ENCODE results near the gene GMEB1. TPM values are rescaled to one million over a fixed set of nuclear protein-coding genes. Genes with fewer than 3 reads are reported as not detected.
"Not testable (repeated sequence)": the region's sequence is repeated elsewhere in the genome, so short reads cannot be mapped to it uniquely, and the experiment has no call there.

Gene GMEB1
- polyA plus RNA-seq, 3 donors from 2014 or later: 13.4 to 29.2 (median 15.3) TPM

DNA sequence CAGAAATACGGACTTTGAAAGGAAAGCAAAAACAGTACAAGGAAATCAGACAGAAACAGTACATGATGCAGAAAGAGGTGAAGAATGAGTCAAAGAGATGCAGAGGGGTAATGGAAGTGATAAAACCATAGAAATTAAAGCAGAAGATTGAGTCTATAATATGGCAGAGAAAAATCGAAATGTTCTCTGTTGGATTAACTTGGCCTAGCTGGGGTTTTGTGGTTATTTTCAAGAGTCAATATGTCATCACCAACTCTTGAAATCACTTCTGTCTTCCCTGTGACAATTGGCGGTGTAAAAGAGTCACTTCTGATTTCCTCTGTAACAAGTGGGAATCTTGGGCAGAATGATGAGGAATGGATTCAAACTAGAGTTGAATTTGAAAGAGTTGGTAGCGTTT, 75.6 kb downstream of the GMEB1 start:
- DNase-seq: no peak

DNA sequence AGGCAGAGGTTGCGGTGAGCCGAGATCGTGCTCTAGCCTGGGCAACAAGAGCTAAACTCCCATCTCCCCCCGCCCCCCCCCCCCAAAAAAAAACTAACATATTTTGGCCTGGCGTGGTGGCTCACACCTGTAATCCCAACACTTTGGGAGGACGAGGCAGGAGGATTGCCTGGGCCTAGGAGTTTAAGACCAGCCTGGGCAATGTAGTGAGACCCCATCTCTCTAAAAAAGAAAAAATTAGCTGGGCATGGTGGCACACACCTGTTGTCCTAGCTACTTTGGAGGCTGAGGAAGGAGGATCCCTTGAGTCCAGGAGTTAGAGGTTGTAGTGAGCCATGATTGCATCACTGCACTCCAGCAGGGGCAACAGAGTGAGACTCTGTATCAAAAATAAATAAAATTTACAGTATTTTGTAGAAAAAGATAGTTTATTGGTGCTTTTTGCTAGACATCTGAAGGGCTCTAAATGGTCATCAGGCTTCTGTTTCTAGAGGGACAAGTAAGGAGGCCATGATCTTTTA, 77.1 kb downstream of the GMEB1 start:
- H3K36me3 Mint-ChIP-seq: peaks cover 6 to 51% (median 25%) of the 10 kb centered on the region in 3 donors
- DNase-seq: no peak
- H3K4me3 Mint-ChIP-seq: peak overlapping the region in 1 of 5 donors; percentile 63
- no peaks in the 10 kb centered on the region for H3K9me3 Mint-ChIP-seq
- peaks cover 0 to 3% (median 0%) of the 10 kb centered on the region in 3 donors for H3K27me3 Mint-ChIP-seq (ENCODE audit: low read depth in 3 of 3)
- peak overlapping the region in 1 of 6 donors; percentile 42 for H3K27ac Mint-ChIP-seq
- H3K4me1 Mint-ChIP-seq: peaks cover 74 to 88% of the 10 kb centered on the region in 2 donors

More for the DNA sequence above, 75.6 kb downstream of the GMEB1 start:
- Mint-ChIP-seq H3K27me3 (ENCODE audit: low read depth in 3 of 3) (peaks cover 0 to 3% (median 0%) of the 10 kb centered on the region in 3 donors), H3K27ac (peak overlapping the region; percentile 18 to 82 (median 50)), H3K36me3 (peaks cover 6 to 51% (median 31%) of the 10 kb centered on the region in 3 donors), H3K4me3 (peak overlapping the region in 3 of 5 donors; percentile 0 to 59 (median 26)), H3K4me1 (peaks cover 68 to 84% of the 10 kb centered on the region in 2 donors), H3K9me3 (no peaks in the 10 kb centered on the region)

GRCh38 chr1:28750330-28750729, 81.7 kb downstream of the GMEB1 start:
- H3K4me1 Mint-ChIP-seq: peaks cover 66 to 78% of the 10 kb centered on the region in 2 donors
- DNase-seq: no peak
- no peaks in the 10 kb centered on the region for H3K9me3 Mint-ChIP-seq
- peaks cover 0 to 4% (median 0%) of the 10 kb centered on the region in 3 donors for H3K27me3 Mint-ChIP-seq (ENCODE audit: low read depth in 3 of 3)
- H3K27ac Mint-ChIP-seq: peak overlapping the region in 3 of 6 donors; percentile 30 to 62 (median 55)
- peak overlapping the region; percentile 2 to 48 (median 46) for H3K4me3 Mint-ChIP-seq
- H3K36me3 Mint-ChIP-seq: peaks cover 3 to 20% (median 4%) of the 10 kb centered on the region in 3 donors

DNA sequence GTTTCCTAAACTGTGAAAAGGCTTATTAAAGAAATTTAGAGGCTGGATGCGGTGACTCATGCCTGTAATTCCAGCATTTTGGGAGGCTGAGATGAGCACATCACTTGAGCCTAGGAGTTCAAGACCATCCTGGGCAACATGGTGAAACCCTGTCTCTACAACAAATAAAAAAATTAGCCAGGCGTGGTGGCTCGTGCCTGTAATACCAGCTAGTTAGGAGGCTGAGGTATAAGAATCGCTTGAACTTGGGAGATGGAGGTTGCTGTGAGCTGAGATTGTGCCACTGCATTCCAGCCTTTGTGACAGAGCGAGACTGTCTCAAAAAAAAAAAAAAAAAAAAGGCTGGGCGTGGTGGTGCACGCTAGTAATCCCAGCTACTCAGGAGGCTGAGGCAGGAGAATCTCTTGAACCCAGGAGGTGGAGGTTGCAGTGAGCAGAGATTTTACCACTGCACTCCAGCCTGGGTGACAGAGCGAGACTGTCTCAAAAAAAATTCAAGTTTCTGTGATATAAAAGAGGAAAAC, 82.2 kb downstream of the GMEB1 start:
- not testable (repeated sequence) for H3K27me3 Mint-ChIP-seq (ENCODE audit: low read depth in 3 of 3); H3K9me3 Mint-ChIP-seq; H3K4me3 Mint-ChIP-seq; DNase-seq
- H3K27ac Mint-ChIP-seq: peak overlapping the region in 1 of 6 donors; percentile 4
- peaks cover 3 to 20% (median 4%) of the 10 kb centered on the region in 3 donors for H3K36me3 Mint-ChIP-seq
- peaks cover 63 to 76% of the 10 kb centered on the region in 2 donors for H3K4me1 Mint-ChIP-seq

- Mint-ChIP-seq H3K4me1 (peaks cover 57 to 69% of the 10 kb centered on the region in 2 donors), H3K27ac (peak overlapping the region in 3 of 6 donors; percentile 4 to 22 (median 8)), H3K36me3 (peaks cover 0 to 16% (median 3%) of the 10 kb centered on the region in 3 donors), H3K27me3 (ENCODE audit: low read depth in 3 of 3) (peaks cover 0 to 4% (median 0%) of the 10 kb centered on the region in 3 donors), H3K4me3 (peak overlapping the region in 2 of 5 donors; percentile 1), H3K9me3 (no peaks in the 10 kb centered on the region)
- no peak for DNase-seq
Observed at GRCh38 chr1:28751315-28752060, 82.9 kb downstream of the GMEB1 start.

- no peak for DNase-seq
- Mint-ChIP-seq H3K9me3 (no peaks in the 10 kb centered on the region), H3K36me3 (peaks cover 3 to 4% (median 4%) of the 10 kb centered on the region in 3 donors), H3K27ac (no peak overlapping the region), H3K4me1 (peaks cover 32% of the 10 kb centered on the region in 2 donors), H3K4me3 (no peak overlapping the region), H3K27me3 (ENCODE audit: low read depth in 3 of 3) (peaks cover 0 to 1% (median 0%) of the 10 kb centered on the region in 3 donors)
Observed at GRCh38 chr1:28755701-28756100, 87.1 kb downstream of the GMEB1 start.

DNA sequence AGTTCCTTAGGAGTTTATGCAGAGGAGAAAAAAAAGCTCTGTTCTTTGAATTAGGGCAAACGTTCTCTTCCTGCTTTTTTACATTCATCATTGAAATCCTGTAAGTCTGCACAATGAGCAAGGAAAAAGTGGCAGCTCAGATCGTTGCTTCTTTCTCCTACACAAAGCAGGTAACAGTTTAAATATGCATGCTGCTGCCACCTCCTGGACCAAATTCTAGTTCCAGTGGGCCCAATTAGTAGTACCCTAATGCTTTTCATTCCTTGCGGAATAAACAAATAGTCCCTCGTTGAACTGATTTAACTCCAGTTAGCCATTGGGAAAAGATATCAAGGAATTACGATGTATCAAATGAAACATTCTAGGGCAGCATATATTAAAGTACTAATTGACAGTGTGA, 88.3 kb downstream of the GMEB1 start:
- H3K4me1 Mint-ChIP-seq: peaks cover 25 to 29% of the 10 kb centered on the region in 2 donors
- peak overlapping the region in 2 of 6 donors; percentile 17 to 68 for H3K27ac Mint-ChIP-seq
- H3K4me3 Mint-ChIP-seq: no peak overlapping the region
- no peaks in the 10 kb centered on the region for H3K9me3 Mint-ChIP-seq
- no peak for DNase-seq
- peaks cover 0 to 7% (median 3%) of the 10 kb centered on the region in 3 donors for H3K36me3 Mint-ChIP-seq
- peaks cover 0 to 1% (median 0%) of the 10 kb centered on the region in 3 donors for H3K27me3 Mint-ChIP-seq (ENCODE audit: low read depth in 3 of 3)

DNA sequence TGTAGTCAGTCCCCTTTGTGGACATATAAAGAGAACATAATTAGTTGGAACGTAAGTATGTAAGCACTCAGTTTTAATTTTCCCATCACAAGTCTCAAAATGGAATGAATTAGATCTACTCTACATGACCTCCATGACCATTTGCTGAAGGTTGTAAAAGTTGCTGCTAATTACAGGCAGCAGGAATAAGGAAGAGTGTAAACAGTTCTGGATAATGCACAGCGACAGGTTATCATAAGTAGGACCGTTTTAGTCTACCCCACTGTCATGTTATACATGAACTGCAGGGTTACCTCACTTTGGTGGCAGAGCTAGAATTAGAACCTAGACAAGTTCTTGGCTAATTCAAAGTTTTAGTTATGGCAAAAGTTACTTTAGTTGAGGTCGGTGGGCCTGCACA, 89.8 kb downstream of the GMEB1 start:
- no peaks in the 10 kb centered on the region for H3K9me3 Mint-ChIP-seq
- H3K36me3 Mint-ChIP-seq: peaks cover 0 to 7% (median 1%) of the 10 kb centered on the region in 3 donors
- H3K27ac Mint-ChIP-seq: peak overlapping the region in 4 of 6 donors; percentile 32 to 66 (median 36)
- H3K4me3 Mint-ChIP-seq: no peak overlapping the region
- peaks cover 23 to 27% of the 10 kb centered on the region in 2 donors for H3K4me1 Mint-ChIP-seq
- H3K27me3 Mint-ChIP-seq (ENCODE audit: low read depth in 3 of 3): no peaks in the 10 kb centered on the region
- DNase-seq: no peak

- no peaks in the 10 kb centered on the region for H3K9me3 Mint-ChIP-seq
- peaks cover 0 to 7% (median 0%) of the 10 kb centered on the region in 3 donors for H3K36me3 Mint-ChIP-seq
- H3K27me3 Mint-ChIP-seq (ENCODE audit: low read depth in 3 of 3): no peaks in the 10 kb centered on the region
- H3K4me3 Mint-ChIP-seq: no peak overlapping the region
- no peak for DNase-seq
- H3K27ac Mint-ChIP-seq: peak overlapping the region in 1 of 6 donors; percentile 18
- peaks cover 16 to 20% of the 10 kb centered on the region in 2 donors for H3K4me1 Mint-ChIP-seq
Observed at GRCh38 chr1:28759257-28759656, 90.7 kb downstream of the GMEB1 start.

DNA sequence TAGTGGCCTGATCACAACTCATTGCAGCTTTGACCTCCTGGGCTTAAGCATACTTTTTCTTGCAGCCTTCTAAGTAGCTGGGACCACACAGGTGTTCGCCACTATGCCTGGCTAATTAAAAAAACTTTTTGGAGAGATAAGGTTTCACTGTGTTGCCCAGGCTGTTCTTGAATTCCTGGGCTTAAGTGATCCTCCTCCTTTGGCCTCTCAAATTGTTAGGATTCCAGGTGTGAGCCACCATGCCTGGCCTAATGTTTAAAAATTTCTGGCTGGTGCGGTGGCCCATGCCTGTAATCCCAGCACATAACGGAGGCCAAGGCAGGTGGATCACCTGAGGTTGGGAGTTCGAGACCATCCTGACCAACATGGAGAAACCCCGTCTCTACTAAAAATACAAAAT, 92.6 kb downstream of the GMEB1 start:
- Mint-ChIP-seq H3K27ac (no peak overlapping the region), H3K9me3 (no peaks in the 10 kb centered on the region), H3K27me3 (ENCODE audit: low read depth in 3 of 3) (no peaks in the 10 kb centered on the region), H3K4me3 (no peak overlapping the region), H3K36me3 (peaks cover 0 to 12% (median 5%) of the 10 kb centered on the region in 3 donors), H3K4me1 (peaks cover 26 to 35% of the 10 kb centered on the region in 2 donors)
- DNase-seq: no peak

- Mint-ChIP-seq H3K36me3 (peaks cover 5 to 13% (median 12%) of the 10 kb centered on the region in 3 donors), H3K4me1 (peaks cover 22 to 44% of the 10 kb centered on the region in 2 donors), H3K27ac (peak overlapping the region in 3 of 6 donors; percentile 6 to 76 (median 11)), H3K27me3 (ENCODE audit: low read depth in 3 of 3) (peaks cover 0 to 2% (median 0%) of the 10 kb centered on the region in 3 donors), H3K9me3 (no peaks in the 10 kb centered on the region), H3K4me3 (no peak overlapping the region)
- DNase-seq: no peak
Observed at GRCh38 chr1:28766532-28767183, 98.1 kb downstream of the GMEB1 start.

Data from immature natural killer cell (primary cell).